Anterior cingulate cortex (tissue), 58 donors: ENCODE measurements around the gene CFAP97D1.

Experiments
- DNase-seq, 58 donors: peaks; one replicate each; lab custom pipeline; 2025; lab: John Stamatoyannopoulos, UW

CFAP97D1 gene

DNA sequence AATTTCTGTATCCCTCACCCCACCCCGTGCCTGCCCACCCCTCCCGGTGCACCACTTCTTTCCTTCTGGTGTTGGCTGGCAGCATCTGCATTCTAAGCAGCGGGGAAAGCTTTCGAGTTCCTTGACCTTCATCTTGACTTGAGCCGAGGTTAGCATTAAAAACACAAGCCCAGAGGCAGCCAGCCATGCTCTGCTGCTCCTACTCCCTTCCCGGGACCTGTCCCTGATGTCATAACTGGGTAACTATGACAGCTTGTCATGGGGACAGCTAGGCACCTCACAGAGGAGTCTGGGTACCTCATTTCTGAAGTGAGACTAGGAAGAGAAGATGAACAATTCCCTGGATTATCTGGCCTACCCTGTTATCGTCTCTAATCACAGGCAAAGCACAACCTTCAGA is at the start of gene CFAP97D1:
Gene CFAP97D1 (plus strand): TSS at position 301 of the 400 bp plus-strand sequence. CDS start 28 bp downstream, at position 329.
- no peak for DNase-seq

DNA sequence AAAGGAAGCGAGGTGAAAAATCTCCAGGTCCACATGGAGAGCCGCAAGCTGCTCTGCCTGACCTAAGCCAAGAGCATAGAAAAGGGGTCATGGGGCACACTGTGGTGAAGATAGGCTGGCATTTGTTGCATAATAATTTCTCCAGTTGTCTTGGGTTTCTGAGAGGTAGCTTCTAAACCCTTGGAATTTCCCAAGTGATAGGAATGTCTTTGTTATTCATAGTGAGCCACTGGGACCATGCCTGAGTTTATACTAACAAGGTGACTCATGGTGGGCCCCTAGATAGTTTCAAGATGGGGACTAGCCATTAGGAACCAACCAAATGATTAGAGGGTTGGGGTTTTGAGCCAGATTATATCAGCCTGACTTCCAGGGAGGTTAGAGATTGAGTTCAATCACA is 47.3 kb upstream of the CFAP97D1 start:
- DNase-seq, result no peak

DNA sequence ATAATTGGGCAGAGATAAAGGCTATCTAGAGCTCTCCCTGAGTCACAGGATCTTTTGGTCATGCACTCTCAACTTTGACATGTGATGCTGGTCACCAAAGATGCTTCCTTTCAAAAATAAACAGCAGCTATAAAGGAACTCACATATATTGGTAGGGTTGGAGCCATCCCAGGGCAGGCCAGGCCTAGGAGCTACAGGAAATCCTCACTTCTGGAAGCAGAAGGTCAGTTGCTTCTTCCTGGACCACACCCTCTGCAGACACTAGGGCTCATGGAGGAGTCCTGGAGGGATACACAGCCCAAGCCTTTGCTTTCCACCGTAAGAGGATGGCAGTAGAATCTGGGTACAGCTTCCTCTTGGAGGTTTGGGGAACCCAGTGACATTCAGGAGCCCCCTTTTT is 46.3 kb upstream of the CFAP97D1 start:
- no peak for DNase-seq

DNA sequence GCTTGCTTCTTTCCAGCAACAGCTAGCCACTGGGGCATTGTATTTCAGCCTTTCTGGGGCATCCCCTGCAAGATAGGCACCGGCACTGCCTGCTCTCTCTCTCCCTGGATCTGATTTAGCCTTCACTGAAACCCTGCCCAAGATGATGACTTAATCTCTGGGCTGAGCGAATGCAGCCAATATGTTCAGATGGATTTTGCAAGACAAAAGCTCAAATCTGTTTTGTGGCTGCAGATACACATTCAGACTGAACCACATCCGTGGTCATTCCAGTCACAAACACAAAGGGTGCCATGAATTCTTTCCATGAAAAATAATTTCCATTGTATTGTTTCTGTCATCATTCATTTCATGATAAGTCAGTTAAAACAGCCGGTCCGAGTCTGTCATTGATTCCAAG is 45.9 kb upstream of the CFAP97D1 start:
- peak in 1 of 58 donors; percentile 22 for DNase-seq

DNA sequence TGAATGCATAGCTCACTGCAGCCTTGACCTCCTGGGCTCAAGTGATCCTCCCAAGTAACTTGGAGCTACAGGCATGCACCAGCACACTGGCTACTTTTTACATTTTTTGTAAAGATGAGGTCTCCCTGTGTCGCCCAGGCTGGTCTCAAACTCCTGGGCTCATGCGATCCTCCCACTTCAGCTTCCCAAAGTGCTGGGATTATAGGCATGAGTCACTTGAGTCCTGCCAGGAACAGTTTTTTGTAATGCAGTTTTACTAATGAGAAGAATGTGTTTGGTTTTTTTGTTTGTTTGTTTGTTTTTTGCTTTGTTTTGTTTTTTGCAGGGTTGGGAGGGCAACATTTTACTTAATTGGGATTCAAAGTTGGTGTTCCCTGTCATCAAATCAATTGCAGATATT is 43.8 kb upstream of the CFAP97D1 start:
- no peak for DNase-seq

DNA sequence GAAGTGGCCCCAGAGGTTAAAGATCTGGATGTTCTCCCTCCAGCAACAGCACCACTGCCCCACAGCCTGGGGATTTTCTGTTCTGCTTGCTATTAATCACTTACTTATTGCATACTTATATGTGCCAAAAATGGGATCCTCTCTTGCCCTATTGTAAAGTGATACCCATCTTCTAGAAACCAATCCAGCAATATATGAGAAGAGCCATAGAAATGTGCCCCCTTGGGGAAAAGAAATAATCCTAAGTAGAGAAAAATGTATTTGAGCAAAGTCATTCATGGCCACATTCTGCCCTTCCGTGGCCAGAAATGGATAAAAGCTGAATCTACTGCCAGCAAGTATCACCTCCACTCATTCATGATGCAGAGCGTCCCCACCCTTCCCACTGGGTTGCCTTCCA is 42.5 kb upstream of the CFAP97D1 start:
- no peak for DNase-seq

DNA sequence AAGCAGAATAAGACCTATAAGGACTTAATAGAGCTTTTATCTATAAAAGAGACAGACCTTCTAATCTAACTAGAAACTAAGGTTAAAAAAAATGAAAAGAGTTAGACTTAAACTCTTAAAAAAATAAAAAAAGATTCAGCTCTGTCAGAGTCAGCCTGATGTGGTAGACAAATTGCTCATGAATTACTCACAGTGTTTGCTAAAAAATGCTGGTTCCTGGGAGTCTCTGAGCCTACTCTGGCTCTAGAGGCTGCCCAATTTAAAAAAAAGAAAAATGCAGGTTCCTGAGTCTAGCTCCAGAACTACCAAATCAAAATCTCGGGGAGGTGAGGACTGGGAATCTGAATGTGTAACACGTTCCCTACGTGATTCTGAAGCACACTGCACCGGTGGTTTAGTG is 39.7 kb upstream of the CFAP97D1 start:
- DNase-seq, result no peak

DNA sequence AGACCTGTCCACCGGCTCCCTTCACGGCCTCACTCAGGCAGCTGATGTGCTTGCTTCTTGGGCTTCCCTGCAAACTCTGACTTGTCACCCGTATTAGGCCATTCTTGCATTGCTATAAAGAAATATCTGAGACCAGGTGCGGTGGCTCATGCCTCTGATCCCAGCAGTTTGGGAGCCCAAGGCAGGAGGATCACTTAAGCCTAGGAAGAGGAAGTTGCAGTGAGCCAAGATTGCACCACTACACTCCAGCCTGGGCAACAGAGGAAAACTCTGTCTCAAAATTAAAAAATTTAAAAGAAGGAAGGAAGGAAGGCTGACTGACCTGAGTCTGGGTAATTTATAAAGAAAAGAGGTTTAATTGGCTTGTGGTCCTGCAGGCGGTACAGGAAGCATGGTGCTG is 38.6 kb upstream of the CFAP97D1 start:
- no peak for DNase-seq

DNA sequence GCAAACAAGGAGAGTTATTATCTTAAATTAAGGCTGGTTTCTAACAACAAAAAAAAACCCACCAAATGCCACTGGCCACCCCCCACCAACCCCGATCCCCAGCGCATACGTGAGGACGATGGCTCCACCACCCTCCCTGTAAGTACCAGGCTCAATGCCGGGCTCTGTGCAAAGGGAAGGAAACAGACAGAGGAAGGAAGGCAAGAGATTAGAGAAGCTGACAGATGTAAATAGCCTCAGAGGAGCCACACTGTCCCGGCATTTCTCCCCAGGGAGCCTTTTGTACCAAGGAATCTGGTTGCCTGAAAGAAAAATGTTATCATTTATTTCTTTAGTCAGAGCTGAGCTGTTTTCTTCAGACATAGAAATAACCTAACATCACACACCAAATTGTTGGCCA is 34.7 kb upstream of the CFAP97D1 start:
- peak in 1 of 58 donors; percentile 14 for DNase-seq

DNA sequence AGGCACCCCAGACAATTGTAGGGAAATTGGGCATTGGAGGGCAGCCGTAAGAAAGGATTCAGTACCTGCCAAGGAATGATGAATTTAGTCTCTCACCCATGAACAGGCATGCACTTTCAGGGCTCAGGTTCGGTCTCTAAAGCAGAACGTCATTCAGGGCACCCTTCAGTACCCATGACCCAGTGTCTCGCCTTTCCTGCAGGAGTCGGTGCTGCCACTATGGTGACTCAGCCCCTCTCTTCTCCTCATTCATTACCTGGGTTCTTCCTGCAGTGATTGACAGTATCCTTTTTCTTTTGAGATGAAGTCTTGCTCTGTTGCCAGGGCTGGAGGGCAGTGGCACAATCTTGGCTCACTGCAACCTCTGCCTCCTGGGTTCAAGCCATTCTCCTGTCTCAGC is 30.1 kb upstream of the CFAP97D1 start:
- no peak for DNase-seq

DNA sequence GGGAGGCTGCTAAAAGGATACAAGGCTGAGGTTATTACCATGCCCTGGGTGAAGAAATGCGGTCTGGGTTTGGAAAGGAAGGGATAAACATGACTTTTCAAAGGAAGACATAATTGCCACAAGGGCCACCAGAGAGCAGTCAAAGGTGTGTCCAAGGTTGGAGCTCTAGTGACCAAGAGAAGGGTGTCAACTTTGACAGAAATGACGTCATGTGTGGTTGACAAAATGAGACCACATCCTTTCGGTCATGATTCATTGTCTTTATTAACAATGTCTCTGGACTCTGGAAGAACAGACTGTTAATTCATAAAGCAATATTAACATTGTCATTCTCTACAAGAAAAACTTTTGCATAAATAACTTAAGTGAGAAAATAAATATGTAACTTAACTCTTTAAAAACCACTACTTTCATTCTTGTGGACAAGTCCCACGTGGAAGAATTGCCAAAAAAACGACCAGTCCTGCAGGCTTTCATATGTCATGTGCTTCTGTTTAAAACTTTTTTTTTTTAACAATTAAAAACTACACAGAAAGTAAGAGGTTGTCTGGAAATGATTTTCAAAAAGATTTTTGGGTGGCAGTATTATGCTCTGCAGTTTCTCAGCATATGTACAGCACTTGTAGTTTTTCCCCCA is 26.6 kb upstream of the CFAP97D1 start:
- DNase-seq, result no peak

DNA sequence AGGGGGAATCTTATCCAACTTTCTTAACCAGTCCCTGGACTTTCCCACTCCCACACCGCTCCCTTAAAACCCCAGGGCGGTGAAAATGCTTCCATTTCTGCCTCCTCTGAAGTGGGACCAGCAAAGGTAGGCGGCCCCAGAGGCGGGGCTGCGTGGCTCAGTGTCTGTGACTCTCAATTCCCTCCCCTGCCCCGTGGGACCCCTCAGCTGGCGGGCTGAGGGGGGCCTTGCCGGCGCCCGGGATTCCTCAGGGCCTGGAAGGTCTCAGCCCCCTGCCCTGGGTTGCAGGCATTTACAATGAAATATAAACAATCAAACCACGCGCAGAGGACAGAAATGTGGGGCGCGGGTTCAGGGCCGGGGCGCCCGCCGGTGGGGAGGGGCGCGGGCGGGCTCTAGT is 25.3 kb upstream of the CFAP97D1 start:
- no peak for DNase-seq

DNA sequence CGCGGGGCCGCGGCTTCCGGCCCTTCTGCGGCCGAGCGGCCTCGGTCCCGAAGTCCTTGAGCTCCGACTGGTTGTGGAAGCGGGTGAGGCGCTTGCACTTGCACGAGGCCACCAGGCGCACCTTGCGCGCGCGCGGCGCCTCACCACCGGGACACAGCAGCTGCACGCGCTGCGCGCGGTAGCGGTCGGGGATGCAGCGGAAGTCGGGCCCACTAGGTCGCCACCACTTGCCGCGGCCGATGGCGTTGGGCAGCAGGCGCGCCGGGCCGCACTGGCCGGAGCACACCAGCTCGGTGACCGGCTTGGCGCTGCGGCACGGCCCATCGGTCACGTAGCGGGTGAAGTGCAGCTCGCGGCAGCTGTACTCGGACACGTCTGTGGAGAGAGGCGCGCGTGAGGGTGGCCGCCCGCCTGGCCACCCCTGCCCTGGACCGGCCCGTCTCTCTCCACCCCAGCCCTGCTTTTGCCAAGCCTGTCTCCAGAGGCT is 24.8 kb upstream of the CFAP97D1 start:
- DNase-seq, result peak in 1 of 58 donors; percentile 5

DNA sequence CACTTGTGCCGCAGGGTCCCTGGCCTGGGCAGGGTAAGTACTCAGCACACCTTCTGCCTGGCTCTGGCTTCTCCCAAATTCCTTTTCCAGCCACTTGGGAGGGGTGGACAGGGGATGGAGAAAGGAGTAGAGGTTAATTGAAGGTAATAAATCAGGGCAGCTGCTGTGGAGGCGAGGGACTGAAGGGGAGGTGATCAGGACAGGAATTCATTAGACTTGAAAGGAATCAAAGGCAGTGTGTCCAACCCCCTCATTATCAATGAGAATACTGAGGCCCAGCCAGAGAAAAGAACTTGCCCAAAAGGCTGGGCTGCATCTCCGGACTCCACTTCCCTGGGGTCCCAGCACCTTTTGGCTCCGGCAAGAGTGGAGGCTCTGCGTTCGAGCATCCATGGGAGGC is 24.0 kb upstream of the CFAP97D1 start:
- no peak for DNase-seq

DNA sequence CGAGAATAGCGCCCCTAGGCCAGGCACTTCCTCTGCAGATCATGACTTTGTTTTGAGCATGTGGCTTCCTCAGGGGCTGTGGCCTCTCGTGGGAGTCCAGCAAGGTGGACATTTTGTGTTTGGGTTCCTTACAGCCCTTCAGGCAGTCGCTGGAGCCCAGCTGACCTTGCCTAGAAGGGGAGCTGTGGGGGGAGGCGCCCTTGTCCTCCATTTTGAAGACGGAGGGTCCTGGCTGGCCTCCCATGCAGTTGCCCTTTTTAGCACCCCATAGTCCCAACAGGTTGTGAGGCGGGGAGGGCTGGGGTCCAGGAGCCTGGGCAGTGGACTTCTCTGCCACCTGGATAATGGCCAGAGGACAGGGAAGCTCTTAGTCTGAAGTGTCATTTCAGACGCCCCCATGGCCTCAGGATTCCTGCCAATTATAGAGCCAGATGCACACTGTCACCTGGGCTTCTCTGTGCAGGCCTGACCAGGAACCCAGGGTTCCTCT is 23.0 kb upstream of the CFAP97D1 start:
- DNase-seq, result no peak

DNA sequence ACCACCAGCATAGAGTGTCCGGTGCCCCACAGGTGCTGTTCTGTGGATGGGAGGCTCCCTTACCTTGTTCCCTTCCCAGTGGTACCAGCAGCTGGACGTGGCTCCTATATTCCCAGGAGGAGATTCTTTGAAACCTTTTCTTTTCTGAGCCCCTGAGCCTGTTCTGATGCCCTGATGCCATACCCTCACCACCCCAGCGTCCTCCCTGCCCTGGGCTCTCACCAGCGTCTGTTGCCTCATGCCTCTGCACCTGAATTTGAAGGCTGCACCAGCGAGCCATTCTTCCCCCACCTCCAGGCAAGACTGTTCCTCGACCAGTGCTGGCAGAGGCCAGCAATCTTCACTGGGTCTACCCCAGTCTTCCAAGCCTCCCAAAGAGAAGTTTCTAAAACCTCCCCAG is 22.1 kb upstream of the CFAP97D1 start:
- DNase-seq, result no peak

DNA sequence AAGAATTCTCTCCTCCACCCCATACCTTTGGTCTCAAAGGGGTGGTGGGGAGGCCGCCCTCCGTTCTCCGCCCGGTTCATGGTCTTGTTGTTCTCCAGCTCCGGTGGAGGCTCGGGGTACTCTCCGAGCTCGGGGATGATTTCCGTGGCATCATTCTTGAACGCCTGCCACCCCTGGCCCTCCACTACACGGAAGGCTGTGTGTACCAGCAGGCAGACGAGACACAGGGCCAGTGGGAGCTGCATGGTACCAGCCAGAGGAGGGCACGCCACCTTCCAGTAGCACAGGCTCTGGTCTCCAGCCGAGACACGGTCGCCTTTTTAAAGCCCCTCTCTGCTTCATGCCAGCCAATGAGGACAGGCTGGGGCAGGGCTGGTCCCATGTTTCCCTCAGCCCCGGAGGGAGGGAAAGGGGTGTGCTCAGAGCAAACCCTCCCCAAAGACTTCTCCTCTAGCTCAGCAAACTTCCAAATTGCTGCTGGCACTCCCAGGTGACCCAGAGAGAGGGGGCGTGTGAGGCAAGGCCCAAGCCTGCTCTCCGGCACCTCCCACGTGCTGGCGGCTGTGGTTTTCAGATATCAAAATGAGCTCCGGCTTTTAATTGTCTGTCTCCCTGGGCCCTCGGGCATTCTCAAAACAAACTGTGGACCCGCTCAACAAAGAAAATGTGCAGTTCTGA is 21.6 kb upstream of the CFAP97D1 start, which contains the start of gene SOST:
Gene SOST (minus strand): TSS at position 295 of the 678 bp plus-strand sequence. CDS start 50 bp downstream, at position 245.
- DNase-seq, result no peak

DNA sequence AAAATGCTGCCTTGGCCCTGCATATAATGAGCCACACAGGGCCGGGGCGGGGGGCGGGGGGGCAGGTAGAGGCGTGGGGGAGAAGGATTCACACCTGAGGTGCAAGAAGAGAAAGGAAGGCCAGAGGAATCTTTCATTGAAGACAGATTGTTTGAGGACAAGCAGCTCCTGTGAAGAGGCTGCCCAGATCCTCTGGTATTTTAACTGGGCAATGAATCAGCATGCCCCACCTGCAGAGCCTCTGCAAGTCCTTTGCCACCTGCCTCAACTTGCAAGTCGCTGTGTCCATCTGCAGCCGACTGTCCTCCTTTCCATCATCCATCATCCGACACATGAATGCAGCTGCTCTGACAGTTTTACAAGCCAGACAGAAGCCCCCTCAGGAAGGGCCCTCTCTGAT is 20.4 kb upstream of the CFAP97D1 start:
- no peak for DNase-seq

DNA sequence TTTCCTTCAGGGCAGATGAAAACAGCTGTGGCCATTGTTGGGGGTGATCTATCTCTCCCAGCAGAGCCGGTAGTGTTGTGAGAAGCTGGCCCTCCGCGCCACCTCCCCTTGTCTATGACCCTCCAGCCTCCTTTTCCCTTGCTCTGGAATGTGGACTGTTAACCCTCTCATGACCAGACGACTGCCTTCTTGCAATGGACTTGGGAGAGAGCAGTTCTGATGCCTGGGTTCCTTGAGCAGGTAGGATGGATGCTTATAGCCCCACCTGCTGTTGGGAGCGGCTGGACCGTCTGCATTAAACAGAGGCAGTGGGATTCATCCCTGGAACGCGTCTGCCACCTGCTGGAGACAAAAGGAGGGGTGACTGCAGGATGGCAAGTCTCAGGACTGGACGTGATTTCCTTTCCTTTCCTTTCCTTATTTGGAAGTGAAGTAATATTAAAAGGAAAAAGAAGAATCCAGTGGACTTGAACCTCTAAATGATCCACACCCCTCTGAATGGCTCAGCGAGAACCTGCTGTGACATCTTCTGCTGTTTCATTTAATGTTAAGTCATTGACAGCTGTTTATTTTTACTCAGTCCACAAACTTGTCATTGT is 19.9 kb upstream of the CFAP97D1 start:
- DNase-seq, result peak in 57 of 58 donors; percentile 30 to 97 (median 83)

DNA sequence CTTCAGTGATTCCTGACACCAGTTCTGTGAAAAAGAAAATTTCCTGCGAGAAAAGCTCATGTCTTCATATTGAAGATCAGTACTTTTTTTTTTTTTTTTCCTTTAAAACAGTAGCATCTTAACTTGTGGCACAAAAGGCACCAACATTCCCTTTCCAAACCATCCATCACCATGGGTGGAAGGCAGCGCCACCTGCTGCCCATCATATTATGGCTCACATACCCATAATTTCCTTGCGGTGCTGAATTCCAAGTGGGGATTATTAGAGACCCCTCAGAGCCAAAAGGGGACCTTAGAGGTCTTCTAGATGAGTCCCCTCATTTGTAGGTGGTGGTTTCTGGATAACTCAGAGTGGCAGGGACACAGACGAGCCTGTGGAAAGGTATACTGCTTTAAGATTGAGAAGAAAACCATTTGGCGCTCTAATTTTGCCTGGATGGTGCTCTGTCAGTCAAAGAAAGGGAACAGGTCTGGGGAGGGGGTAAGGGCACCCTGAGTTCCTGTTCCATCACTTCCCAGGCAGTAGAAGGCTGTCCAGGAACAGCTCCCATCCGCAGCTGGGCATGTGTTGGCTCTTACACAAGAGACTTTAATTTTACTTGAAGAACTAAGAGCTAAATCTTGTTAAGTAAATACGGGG is 13.7 kb upstream of the CFAP97D1 start:
- DNase-seq, result peak in 21 of 58 donors; percentile 8 to 84 (median 31)
